Gastrocnemius medialis (tissue), 4 donors: Measurements from ENCODE around the gene NCOA7. TPM values are rescaled to one million over a fixed set of nuclear protein-coding genes. Genes with fewer than 3 reads are reported as not detected.
"Not testable (repeated sequence)": the region's sequence is repeated elsewhere in the genome, so short reads cannot be mapped to it uniquely, and the experiment has no call there.

Experiments
- ATAC-seq, 2 donors: fragments of 150-250 bp; one replicate each; pipeline ENCODE4 v1.9.1; 2016
- DNase-seq, 2 donors: peaks; one replicate each; pipeline ENCODE4 v3.0.0-alpha.2; 2019
- H3K27ac ChIP-seq, 4 donors: fragments of 200-600 bp; sonication (generic); 1 replicate in 1 of 4; 2 replicates in 3 of 4; pipeline ENCODE4 v1.5.1; 2016 to 2018; ENCODE audit warnings: mild to moderate bottlenecking in 2 of 4, moderate library complexity in 1 of 4
- H3K27me3 ChIP-seq, 3 donors: fragments of 200-600 bp; sonication (generic) in 2 of 3; 1 replicate in 1 of 3; 2 replicates in 2 of 3; pipeline versions ENCODE4 v1.5.1 to v1.6.0; 2016 to 2019; ENCODE audit warnings: mild to moderate bottlenecking in 1 of 3, moderate library complexity in 1 of 3
- H3K36me3 ChIP-seq, 2 donors: fragments of 200-600 bp; sonication (generic) in 1 of 2; one replicate each; pipeline ENCODE4 v1.5.1; 2017 to 2018
- H3K4me1 ChIP-seq, 2 donors: fragments of 200-600 bp; sonication (generic) in 1 of 2; one replicate each; pipeline ENCODE4 v1.5.1; 2016 to 2017; ENCODE audit warnings: mild to moderate bottlenecking in 2 of 2
- H3K4me3 ChIP-seq, 4 donors: fragments of 200-600 bp; sonication (generic) in 3 of 4; 1 replicate in 1 of 4; 2 replicates in 3 of 4; pipeline ENCODE4 v1.5.1; 2016 to 2019; ENCODE audit warnings: mild to moderate bottlenecking in 2 of 4
- H3K9me3 ChIP-seq, 3 donors: fragments of 200-600 bp; sonication (generic) in 2 of 3; 1 replicate in 1 of 3; 2 replicates in 2 of 3; pipeline ENCODE4 v1.5.1; 2016 to 2019
- CTCF ChIP-seq, 5 experiments: fragments of 450-650 bp in 3 of 5; fragments of 200-600 bp in 2 of 5; sonication (generic) in 2 of 5; IDR thresholded peaks in 4 of 5; conservative IDR thresholded peaks in 1 of 5; 1 replicate in 4 of 5; 2 replicates in 1 of 5; pipeline ENCODE4 v1.5.1; 2016 to 2019; ENCODE audit warnings: antibody characterized with exemption in 5 of 5, mild to moderate bottlenecking in 3 of 5, moderate library complexity in 3 of 5
- POLR2A ChIP-seq, 2 donors: fragments of 450-650 bp; IDR thresholded peaks; one replicate each; pipeline ENCODE4 v1.6.1; 2017; ENCODE audit warnings: antibody characterized with exemption in 2 of 2, mild to moderate bottlenecking in 2 of 2, moderate library complexity in 2 of 2
- in situ Hi-C, 4 donors: fragments of 200-750 bp; cut with MboI; loops; one replicate each; pipeline versions ENCODE4 v1.15.0 to v1.8.0; 2017; ENCODE audit warnings: low sequenced_read_pairs in 4 of 4
- intact Hi-C: fragments of 100-400 bp; cut with DNase I; formaldehyde crosslinking; loops from one replicate; pipeline ENCODE4 v1.15.1; 2023; ENCODE audit warnings: low total_unique reads
- total RNA-seq, 4 donors: library from RNA; depleted of rRNA; stranded (reverse); fragments of >200 nt; gene quantifications; one replicate each; pipeline versions ENCODE4 v1.1.0 to v1.2.3, GENCODE V29; 2016

Gene NCOA7
- total RNA-seq, 4 donors from 2014 or later = 7.0 to 9.5 (median 9.2) TPM

- no peak for TF ChIP-seq CTCF (IDR thresholded peaks at IDR 0.05 in 4 of 5, conservative IDR thresholded peaks at IDR 0.05 in 1 of 5)
- no peak for TF ChIP-seq POLR2A (IDR thresholded peaks at IDR 0.05)
- Histone ChIP-seq H3K27me3 (no peaks in the 10 kb centered on the region), H3K9me3 (no peaks in the 10 kb centered on the region), H3K27ac (no peak overlapping the region), H3K4me1 (no peaks in the 10 kb centered on the region), H3K4me3 (no peak overlapping the region), H3K36me3 (no peaks in the 10 kb centered on the region)
- in situ Hi-C loops = no loop called here
- no peak for ATAC-seq
- DNase-seq = no peak
- intact Hi-C loops = no loop called here
Observed at GRCh38 chr6:125802383-125802782, 11.6 kb downstream of the NCOA7 start.

DNA sequence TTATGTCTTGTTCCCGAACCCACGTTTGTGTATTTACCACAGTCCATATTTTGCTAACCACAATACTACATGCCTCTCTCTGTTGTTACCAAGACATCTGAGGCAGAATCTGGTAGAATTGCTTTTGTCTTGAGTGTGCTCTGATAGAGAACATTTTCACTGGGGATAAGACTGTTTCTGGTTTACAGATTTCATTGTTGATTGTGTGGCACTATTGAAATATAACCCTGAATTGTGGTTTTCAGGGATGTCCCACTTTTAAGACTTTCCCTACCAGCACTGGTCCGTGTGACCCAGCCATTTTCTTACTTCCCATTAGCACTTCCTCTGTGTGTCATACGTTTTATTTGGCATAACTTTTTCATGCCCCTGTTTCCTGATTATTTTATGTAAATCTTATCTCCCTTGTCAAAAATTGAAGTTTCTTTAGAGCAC, 12.2 kb downstream of the NCOA7 start:
- Histone ChIP-seq H3K4me3 (no peak overlapping the region), H3K27ac (no peak overlapping the region), H3K27me3 (no peaks in the 10 kb centered on the region), H3K9me3 (no peaks in the 10 kb centered on the region), H3K36me3 (no peaks in the 10 kb centered on the region), H3K4me1 (no peaks in the 10 kb centered on the region)
- DNase-seq (no peak), ATAC-seq (no peak)
- intact Hi-C loops = no loop called here
- in situ Hi-C loops = no loop called here
- TF ChIP-seq CTCF (IDR thresholded peaks at IDR 0.05 in 4 of 5, conservative IDR thresholded peaks at IDR 0.05 in 1 of 5) (no peak), POLR2A (IDR thresholded peaks at IDR 0.05) (no peak)

GRCh38 chr6:125804264-125804663, 13.5 kb downstream of the NCOA7 start:
- H3K27me3 ChIP-seq = no peaks in the 10 kb centered on the region
- TF ChIP-seq POLR2A (IDR thresholded peaks at IDR 0.05) (no peak), CTCF (IDR thresholded peaks at IDR 0.05 in 4 of 5, conservative IDR thresholded peaks at IDR 0.05 in 1 of 5) (no peak)
- H3K4me3 ChIP-seq = no peak overlapping the region
- intact Hi-C loops = no loop called here
- no peak for ATAC-seq
- in situ Hi-C loops = no loop called here
- no peaks in the 10 kb centered on the region for H3K4me1 ChIP-seq
- no peaks in the 10 kb centered on the region for H3K36me3 ChIP-seq
- no peaks in the 10 kb centered on the region for H3K9me3 ChIP-seq
- no peak for DNase-seq
- no peak overlapping the region for H3K27ac ChIP-seq

DNA sequence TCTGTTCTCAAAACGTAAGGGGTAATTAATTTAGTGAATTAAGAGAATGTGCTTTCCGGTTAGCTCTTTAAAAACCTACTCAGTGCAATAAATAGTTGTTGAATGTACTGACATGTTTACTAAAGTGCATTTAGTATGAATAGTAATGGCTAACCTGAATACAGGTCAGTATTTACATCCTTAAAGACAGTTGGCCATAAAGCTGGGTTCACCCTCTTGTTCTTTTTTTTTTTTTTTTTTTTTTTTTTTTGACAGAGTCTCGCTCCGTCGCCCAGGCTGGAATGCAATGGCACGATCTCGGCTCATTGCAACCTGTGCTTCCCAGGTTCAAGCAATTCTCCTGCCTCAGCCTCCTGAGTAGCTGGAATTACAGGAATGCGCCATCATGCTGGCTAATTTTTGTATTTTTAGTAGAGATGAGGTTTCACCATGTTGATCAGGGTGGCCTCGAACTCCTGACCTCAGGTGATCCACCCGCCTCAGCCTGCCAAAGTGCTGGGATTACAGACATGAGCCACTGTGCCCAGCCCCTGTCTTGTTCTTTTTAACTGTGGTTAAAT, 14.2 kb downstream of the NCOA7 start:
- H3K27ac ChIP-seq, in situ Hi-C loops, H3K4me3 ChIP-seq, ATAC-seq, H3K36me3 ChIP-seq, DNase-seq, H3K27me3 ChIP-seq, H3K9me3 ChIP-seq, intact Hi-C loops, H3K4me1 ChIP-seq: not testable (repeated sequence)

- Histone ChIP-seq H3K9me3 (no peaks in the 10 kb centered on the region), H3K27ac (no peak overlapping the region), H3K4me1 (no peaks in the 10 kb centered on the region), H3K4me3 (no peak overlapping the region), H3K36me3 (no peaks in the 10 kb centered on the region), H3K27me3 (no peaks in the 10 kb centered on the region)
- in situ Hi-C loops (no loop called here), intact Hi-C loops (no loop called here)
- no peak for TF ChIP-seq CTCF (IDR thresholded peaks at IDR 0.05 in 4 of 5, conservative IDR thresholded peaks at IDR 0.05 in 1 of 5)
- no peak for TF ChIP-seq POLR2A (IDR thresholded peaks at IDR 0.05)
- ATAC-seq (no peak), DNase-seq (no peak)
Observed at GRCh38 chr6:125806813-125807212, 16.1 kb downstream of the NCOA7 start.
